ENCODE results near the gene C11orf21.

The C11orf21 gene

GRCh38 chr11:2280208-2280607 is 21.5 kb downstream of the C11orf21 start:
- H3K27me3 ChIP-seq (ENCODE audit: low read length): no peaks in the 10 kb centered on the region; the same call in 1 of the 2 replicates

GRCh38 chr11:2277933-2278523 is 23.7 kb downstream of the C11orf21 start:
- H3F3A ChIP-seq (ENCODE audit: insufficient read depth): no peaks in the 10 kb centered on the region
- H2AFZ ChIP-seq (ENCODE audit: low read depth, low read length, severe bottlenecking): no peak overlapping the region
- no peak overlapping the region for H3K27ac ChIP-seq (ENCODE audit: low read depth, low read length)
- no peaks in the 10 kb centered on the region; the same call in 1 of the 2 replicates for H3K27me3 ChIP-seq (ENCODE audit: low read length)
- no peak overlapping the region for H3K4me3 ChIP-seq (ENCODE audit: insufficient read depth, low read length, poor library complexity, severe bottlenecking)
- H3K79me2 ChIP-seq (ENCODE audit: insufficient read depth, low read length): no peaks in the 10 kb centered on the region
- no peaks in the 10 kb centered on the region for H3K9me2 ChIP-seq (replicated peaks; ENCODE audit: insufficient read depth, low read length)
- H3K9me3 ChIP-seq (ENCODE audit: insufficient read depth, low read length): peaks cover 4% of the 10 kb centered on the region; the same call in 1 of the 2 replicates
- H3K36me3 ChIP-seq (ENCODE audit: low read length): no peaks in the 10 kb centered on the region
- TF ChIP-seq EZH2phosphoT487 (conservative IDR thresholded peaks at IDR 0.05; ENCODE audit: low read length) (no peak), CTCF (IDR thresholded peaks at IDR 0.05; ENCODE audit: insufficient read depth, low read length, poor library complexity, severe bottlenecking) (no peak)
- H3K4me2 ChIP-seq (ENCODE audit: low read depth, low read length, poor library complexity, severe bottlenecking): no peak overlapping the region
- H3K9ac ChIP-seq (ENCODE audit: low read length): no peak overlapping the region
- no peaks in the 10 kb centered on the region for H4K20me1 ChIP-seq (ENCODE audit: low read depth, low read length)

More at GRCh38 chr11:2280208-2280607, 21.5 kb downstream of the C11orf21 start:
- no peaks in the 10 kb centered on the region for H3K36me3 ChIP-seq (ENCODE audit: low read length)
- no peak overlapping the region for H3K4me3 ChIP-seq (ENCODE audit: insufficient read depth, low read length, poor library complexity, severe bottlenecking)
- H4K20me1 ChIP-seq (ENCODE audit: low read depth, low read length): no peaks in the 10 kb centered on the region
- no peak overlapping the region for H3K4me2 ChIP-seq (ENCODE audit: low read depth, low read length, poor library complexity, severe bottlenecking)
- no peaks in the 10 kb centered on the region for H3K9me2 ChIP-seq (replicated peaks; ENCODE audit: insufficient read depth, low read length)
- H3K79me2 ChIP-seq (ENCODE audit: insufficient read depth, low read length): no peaks in the 10 kb centered on the region
- H3K9ac ChIP-seq (ENCODE audit: low read length): no peak overlapping the region
- no peak overlapping the region for H2AFZ ChIP-seq (ENCODE audit: low read depth, low read length, severe bottlenecking)
- peaks cover 4% of the 10 kb centered on the region; the same call in 1 of the 2 replicates for H3K9me3 ChIP-seq (ENCODE audit: insufficient read depth, low read length)
- no peaks in the 10 kb centered on the region for H3F3A ChIP-seq (ENCODE audit: insufficient read depth)
- TF ChIP-seq CTCF (IDR thresholded peaks at IDR 0.05; ENCODE audit: insufficient read depth, low read length, poor library complexity, severe bottlenecking): no peak
- TF ChIP-seq EZH2phosphoT487 (conservative IDR thresholded peaks at IDR 0.05; ENCODE audit: low read length): no peak
- no peak overlapping the region for H3K27ac ChIP-seq (ENCODE audit: low read depth, low read length)

GRCh38 chr11:2277008-2277346 is 24.7 kb downstream of the C11orf21 start:
- Histone ChIP-seq H3K4me3 (ENCODE audit: insufficient read depth, low read length, poor library complexity, severe bottlenecking) (no peak overlapping the region), H2AFZ (ENCODE audit: low read depth, low read length, severe bottlenecking) (peak overlapping the region; percentile 38), H3K9me2 (replicated peaks; ENCODE audit: insufficient read depth, low read length) (no peaks in the 10 kb centered on the region), H3K9me3 (ENCODE audit: insufficient read depth, low read length) (peaks cover 4% of the 10 kb centered on the region; the same call in 1 of the 2 replicates), H3K27ac (ENCODE audit: low read depth, low read length) (no peak overlapping the region), H3K36me3 (ENCODE audit: low read length) (no peaks in the 10 kb centered on the region), H3F3A (ENCODE audit: insufficient read depth) (no peaks in the 10 kb centered on the region), H4K20me1 (ENCODE audit: low read depth, low read length) (no peaks in the 10 kb centered on the region), H3K9ac (ENCODE audit: low read length) (no peak overlapping the region), H3K4me2 (ENCODE audit: low read depth, low read length, poor library complexity, severe bottlenecking) (no peak overlapping the region), H3K79me2 (ENCODE audit: insufficient read depth, low read length) (no peaks in the 10 kb centered on the region), H3K27me3 (ENCODE audit: low read length) (no peaks in the 10 kb centered on the region; the same call in 1 of the 2 replicates)
- TF ChIP-seq EZH2phosphoT487 (conservative IDR thresholded peaks at IDR 0.05; ENCODE audit: low read length) (no peak), CTCF (IDR thresholded peaks at IDR 0.05; ENCODE audit: insufficient read depth, low read length, poor library complexity, severe bottlenecking) (no peak)
